CD8-positive, alpha-beta memory T cell (primary cell): ENCODE results near the gene TIMM50. TPM values are rescaled to one million over a fixed set of nuclear protein-coding genes. Genes with fewer than 3 reads are reported as not detected.

Experiments
- CTCF ChIA-PET: fragments of 350-600 bp; sonication (Branson Sonifier 250); formaldehyde crosslinking; loops from one replicate; lab custom pipeline; 2021; ENCODE audit warnings: antibody characterized with exemption; lab: Charles Lee
- POLR2A ChIA-PET: fragments of 350-600 bp; sonication (Branson Sonifier 250); formaldehyde crosslinking; loops from one replicate; lab custom pipeline; 2021; ENCODE audit warnings: antibody characterized with exemption; lab: Charles Lee
- DNase-seq, 5 donors: peaks; one replicate each; pipeline versions ENCODE4 v3.0.0 to v3.0.0-alpha.2; 2020 to 2022; ENCODE audit warnings: mixed read lengths in 1 of 5
- H3K27ac ChIP-seq: one replicate; pipeline ENCODE4 v1.7.0; 2013; ENCODE audit warnings: low read depth, mild to moderate bottlenecking, low read length, moderate library complexity
- H3K27me3 ChIP-seq: 2 replicates; pipeline ENCODE4 v1.7.0; 2013; ENCODE audit warnings: low read length, mild to moderate bottlenecking; ENCODE audit not compliant: insufficient read depth, poor library complexity, severe bottlenecking
- H3K36me3 ChIP-seq: 2 replicates; pipeline ENCODE4 v1.7.0; 2013; ENCODE audit warnings: mild to moderate bottlenecking, low read length, moderate library complexity; ENCODE audit not compliant: insufficient read depth
- H3K4me1 ChIP-seq: 2 replicates; pipeline ENCODE4 v1.7.0; 2013; ENCODE audit warnings: mild to moderate bottlenecking, low read length, moderate library complexity; ENCODE audit not compliant: insufficient read depth
- H3K4me3 ChIP-seq: 2 replicates; pipeline ENCODE4 v1.7.0; 2013; ENCODE audit warnings: mild to moderate bottlenecking, low read length
- H3K9me3 ChIP-seq: 2 replicates; pipeline ENCODE4 v1.7.0; 2013; ENCODE audit warnings: mild to moderate bottlenecking, low read length
- H3K27ac Mint-ChIP-seq, 8 donors: one replicate each; pipeline ENCODE4 v1.8.0; 2020 to 2021; ENCODE audit warnings: mixed read lengths in 8 of 8, mild to moderate bottlenecking in 6 of 8, inconsistent platforms in 3 of 8, moderate library complexity in 3 of 8
- H3K27me3 Mint-ChIP-seq, 2 donors: one replicate each; pipeline ENCODE4 v1.8.0; 2020 to 2021; ENCODE audit warnings: mixed read lengths in 2 of 2, mild to moderate bottlenecking in 1 of 2, moderate library complexity in 1 of 2
- H3K36me3 Mint-ChIP-seq, 3 donors: one replicate each; pipeline ENCODE4 v1.8.0; 2020 to 2021; ENCODE audit warnings: mixed read lengths in 3 of 3, inconsistent platforms in 1 of 3, mild to moderate bottlenecking in 1 of 3
- H3K4me1 Mint-ChIP-seq, 3 donors: one replicate each; pipeline ENCODE4 v1.8.0; 2020 to 2021; ENCODE audit warnings: mixed read lengths in 3 of 3, inconsistent platforms in 1 of 3, mild to moderate bottlenecking in 1 of 3
- H3K4me3 Mint-ChIP-seq, 7 donors: one replicate each; pipeline ENCODE4 v1.8.0; 2020 to 2021; ENCODE audit warnings: mixed read lengths in 7 of 7, mild to moderate bottlenecking in 6 of 7, moderate library complexity in 4 of 7, inconsistent platforms in 2 of 7
- H3K9me3 Mint-ChIP-seq, 5 donors: one replicate each; pipeline ENCODE4 v1.8.0; 2020 to 2022; ENCODE audit warnings: mixed read lengths in 5 of 5, mild to moderate bottlenecking in 3 of 5, moderate library complexity in 2 of 5, inconsistent platforms in 1 of 5
- polyA plus RNA-seq: library from polyadenylated mRNA; unstranded; fragments of 300-500 nt; fragmentation: Illumina TruSeq; gene quantifications from one replicate; pipeline ENCODE4 v1.2.3, GENCODE V29; 2021
- total RNA-seq, 2 experiments: library from RNA; stranded (reverse); gene quantifications; one replicate each; pipeline ENCODE4 v1.2.3, GENCODE V29; 2021

TIMM50 gene
- total and polyA plus RNA-seq, 3 experiments from 2014 or later, result 47.3 to 137 (median 131) TPM

GRCh38 chr19:39524495-39524894 lies 43.9 kb downstream of the TIMM50 start:
- Mint-ChIP-seq H3K36me3 (peaks cover 0 to 5% (median 0%) of the 10 kb centered on the region in 3 donors), H3K9me3 (no peaks in the 10 kb centered on the region), H3K4me3 (no peak overlapping the region), H3K4me1 (peaks cover 6% of the 10 kb centered on the region in 3 donors), H3K27me3 (no peaks in the 10 kb centered on the region), H3K27ac (no peak overlapping the region)
- ChIA-PET CTCF (interaction anchor here (1.1 to 1.3 kb wide), 2 partner anchors 10 to 402 kb away, joined by 3 read pairs; no protein-coding TSS in a partner anchor), POLR2A (interaction anchor here (0.6 kb wide), 1 partner anchor 79 kb away, joined by 5 read pairs; the partner anchor contains the start of gene SUPT5H)
- Histone ChIP-seq H3K4me1 (no peaks in the 10 kb centered on the region), H3K27me3 (no peaks in the 10 kb centered on the region), H3K36me3 (no peaks in the 10 kb centered on the region), H3K4me3 (no peak overlapping the region), H3K27ac (no peak overlapping the region), H3K9me3 (no peaks in the 10 kb centered on the region)
- DNase-seq, result no peak

DNA sequence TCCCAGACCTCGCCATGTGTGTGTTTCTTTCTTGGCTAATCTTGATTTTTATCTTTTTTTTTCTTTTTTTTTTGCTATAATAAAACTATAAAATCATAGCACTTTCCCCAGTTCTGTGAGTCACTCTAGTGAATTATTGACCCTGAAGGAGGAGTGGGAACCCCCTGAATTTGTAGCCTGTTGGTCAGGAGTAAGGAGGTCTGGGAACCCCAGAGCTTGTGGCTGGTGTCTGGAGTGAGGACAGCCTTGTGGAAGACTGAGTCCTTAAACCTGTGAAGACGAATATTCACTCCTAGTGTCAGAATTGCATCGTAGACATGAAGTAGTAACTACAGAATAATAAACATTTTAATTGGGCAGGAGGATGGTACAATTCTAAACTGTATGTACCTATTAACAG lies 44.6 kb downstream of the TIMM50 start:
- Mint-ChIP-seq H3K4me3 (no peak overlapping the region), H3K27me3 (no peaks in the 10 kb centered on the region), H3K4me1 (peaks cover 6 to 8% (median 6%) of the 10 kb centered on the region in 3 donors), H3K36me3 (peaks cover 0 to 5% (median 0%) of the 10 kb centered on the region in 3 donors), H3K9me3 (no peaks in the 10 kb centered on the region), H3K27ac (peak overlapping the region in 1 of 8 donors; percentile 33)
- Histone ChIP-seq H3K36me3 (no peaks in the 10 kb centered on the region), H3K27ac (no peak overlapping the region), H3K9me3 (no peaks in the 10 kb centered on the region), H3K4me3 (no peak overlapping the region), H3K27me3 (no peaks in the 10 kb centered on the region), H3K4me1 (no peaks in the 10 kb centered on the region)
- POLR2A ChIA-PET, result no interaction called here
- CTCF ChIA-PET, result interaction anchor here (1.1 to 1.3 kb wide), 2 partner anchors 9 to 403 kb away, joined by 3 read pairs; no protein-coding TSS in a partner anchor
- no peak for DNase-seq

GRCh38 chr19:39531834-39532232 lies 51.2 kb downstream of the TIMM50 start:
- Histone ChIP-seq H3K36me3 (no peaks in the 10 kb centered on the region), H3K27ac (peak overlapping the region; percentile 73), H3K4me3 (peak overlapping the region; percentile 95), H3K9me3 (no peaks in the 10 kb centered on the region), H3K27me3 (no peaks in the 10 kb centered on the region), H3K4me1 (peaks cover 14% of the 10 kb centered on the region)
- Mint-ChIP-seq H3K4me1 (peaks cover 22 to 39% (median 36%) of the 10 kb centered on the region in 3 donors), H3K4me3 (peak overlapping the region; percentile 89 to 100 (median 93)), H3K27ac (peak overlapping the region; percentile 78 to 95 (median 87)), H3K36me3 (peaks cover 0 to 11% (median 0%) of the 10 kb centered on the region in 3 donors), H3K27me3 (peaks cover 0 to 2% of the 10 kb centered on the region in 2 donors), H3K9me3 (no peaks in the 10 kb centered on the region)
- no peak for DNase-seq
- CTCF ChIA-PET, result interaction anchor here (0.8 to 3.2 kb wide), 8 partner anchors 19 to 422 kb away, joined by 3 to 22 read pairs (median 9); partner anchors contain the start of genes DLL3 and RPS16
- POLR2A ChIA-PET, result interaction anchor here (0.7 to 1.6 kb wide), 4 partner anchors 86 to 141 kb away, joined by 3 to 9 read pairs (median 3); partner anchors contain the start of genes MED29, PAF1, RPS16 and SUPT5H

DNA sequence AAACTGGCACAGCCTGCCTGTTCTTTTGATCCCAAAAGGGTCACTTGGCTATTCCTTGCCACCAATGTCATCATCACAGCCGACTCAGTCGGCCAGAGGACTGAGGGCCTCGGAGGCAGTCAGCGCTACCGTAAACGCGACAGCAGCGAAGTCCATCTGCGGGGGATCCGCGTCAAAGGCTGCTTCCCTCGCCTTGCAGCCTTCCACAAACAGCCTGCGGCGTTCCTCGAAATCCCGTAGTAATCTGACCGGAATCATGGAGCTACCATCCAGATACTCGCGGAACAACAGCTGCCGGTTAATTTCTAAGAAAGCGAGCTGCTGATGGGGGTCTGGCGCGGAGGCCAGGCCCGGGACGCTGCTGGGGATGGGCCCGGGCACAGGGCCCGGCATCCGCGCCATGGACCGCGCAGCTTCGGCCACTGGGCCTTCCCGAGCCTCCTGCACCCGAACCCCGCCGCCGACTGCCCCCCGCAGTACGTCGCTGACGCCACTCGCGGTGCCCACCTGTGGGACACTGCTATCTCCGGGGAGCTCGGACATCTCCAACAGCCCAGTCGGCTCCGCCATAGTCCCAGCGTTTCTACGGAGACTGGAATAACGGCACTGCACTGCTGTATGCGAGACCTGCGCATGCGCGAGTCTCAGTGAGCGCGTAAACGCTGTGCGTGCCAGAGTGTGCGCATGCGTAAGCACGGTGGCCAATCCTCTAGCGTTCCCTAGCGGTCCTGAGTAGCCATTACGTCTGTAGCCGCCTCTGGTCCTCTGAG lies 51.8 kb downstream of the TIMM50 start, which contains the start of gene EID2B:
EID2B (minus strand) TSS at position 620 of the 770 bp plus-strand sequence; CDS start at position 570, 50 bp downstream.
- Mint-ChIP-seq H3K4me3 (peak within 1 kb of the TSS; percentile 89 to 100 (median 93)), H3K27me3 (peaks cover 0 to 2% of the 10 kb centered on the region in 2 donors), H3K36me3 (peaks cover 0 to 11% (median 0%) of the 10 kb centered on the region in 3 donors), H3K9me3 (no peaks in the 10 kb centered on the region), H3K27ac (peak within 1 kb of the TSS; percentile 79 to 96 (median 92)), H3K4me1 (peaks cover 25 to 44% (median 39%) of the 10 kb centered on the region in 3 donors)
- DNase-seq, result peak; percentile 91 to 97 (median 93)
- Histone ChIP-seq H3K27ac (peak within 1 kb of the TSS; percentile 73), H3K4me1 (peaks cover 14% of the 10 kb centered on the region), H3K36me3 (no peaks in the 10 kb centered on the region), H3K4me3 (peak within 1 kb of the TSS; percentile 95), H3K27me3 (no peaks in the 10 kb centered on the region), H3K9me3 (no peaks in the 10 kb centered on the region)
- CTCF ChIA-PET, result interaction anchor here (0.7 to 3.2 kb wide), 18 partner anchors 9 to 423 kb away, joined by 3 to 22 read pairs (median 6); partner anchors contain the start of genes DLL3, MED29, PAF1 and PLEKHG2
- POLR2A ChIA-PET, result interaction anchor here (0.6 to 1.6 kb wide), 6 partner anchors 52 to 142 kb away, joined by 3 to 9 read pairs (median 3); partner anchors contain the start of genes MED29, PAF1, RPS16 and SUPT5H

DNA sequence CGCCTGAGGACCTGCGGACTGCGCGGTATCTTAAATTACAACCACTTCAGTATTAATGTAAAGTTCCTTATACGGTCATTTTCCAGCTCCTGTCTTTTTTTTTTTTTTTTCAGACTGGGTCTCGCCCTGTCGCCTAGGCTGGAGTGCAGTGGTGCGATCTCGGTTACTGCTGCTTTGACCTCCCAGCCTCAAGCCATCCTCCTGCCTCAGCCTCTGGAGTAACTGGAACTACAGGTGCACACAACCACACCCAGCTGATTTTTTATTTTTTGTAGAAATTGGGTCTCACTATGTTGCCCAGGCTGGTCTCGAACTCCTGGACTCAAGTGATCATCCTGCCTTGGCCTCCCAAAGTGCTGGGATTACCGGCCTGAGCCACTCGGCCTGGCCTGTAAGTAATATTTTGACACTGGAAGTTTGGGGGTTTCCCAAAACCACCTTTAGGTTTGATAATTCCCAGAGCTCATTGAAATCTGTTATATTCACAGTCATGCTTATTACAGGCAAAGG lies 52.4 kb downstream of the TIMM50 start:
- Histone ChIP-seq H3K27me3 (no peaks in the 10 kb centered on the region), H3K36me3 (no peaks in the 10 kb centered on the region), H3K27ac (no peak overlapping the region), H3K9me3 (no peaks in the 10 kb centered on the region), H3K4me1 (peaks cover 18% of the 10 kb centered on the region), H3K4me3 (peak overlapping the region; percentile 95)
- peaks cover 28 to 50% (median 45%) of the 10 kb centered on the region in 3 donors for H3K4me1 Mint-ChIP-seq
- H3K4me3 Mint-ChIP-seq, result peak overlapping the region; percentile 89 to 100 (median 93)
- peak in 1 of 5 donors; percentile 20 for DNase-seq
- peaks cover 0 to 14% (median 0%) of the 10 kb centered on the region in 3 donors for H3K36me3 Mint-ChIP-seq
- H3K27me3 Mint-ChIP-seq, result peaks cover 0 to 2% of the 10 kb centered on the region in 2 donors
- ChIA-PET POLR2A (interaction anchor here (0.6 to 1.6 kb wide), 4 partner anchors 53 to 97 kb away, joined by 3 to 9 read pairs (median 4); partner anchors contain the start of genes RPS16, SUPT5H and TIMM50), CTCF (interaction anchor here (0.7 to 3.2 kb wide), 20 partner anchors 8 to 439 kb away, joined by 3 to 22 read pairs (median 6); partner anchors contain the start of genes DLL3, MED29, PAF1 and PLEKHG2)
- H3K9me3 Mint-ChIP-seq, result no peaks in the 10 kb centered on the region
- peak overlapping the region in 7 of 8 donors; percentile 63 to 96 (median 92) for H3K27ac Mint-ChIP-seq

DNA sequence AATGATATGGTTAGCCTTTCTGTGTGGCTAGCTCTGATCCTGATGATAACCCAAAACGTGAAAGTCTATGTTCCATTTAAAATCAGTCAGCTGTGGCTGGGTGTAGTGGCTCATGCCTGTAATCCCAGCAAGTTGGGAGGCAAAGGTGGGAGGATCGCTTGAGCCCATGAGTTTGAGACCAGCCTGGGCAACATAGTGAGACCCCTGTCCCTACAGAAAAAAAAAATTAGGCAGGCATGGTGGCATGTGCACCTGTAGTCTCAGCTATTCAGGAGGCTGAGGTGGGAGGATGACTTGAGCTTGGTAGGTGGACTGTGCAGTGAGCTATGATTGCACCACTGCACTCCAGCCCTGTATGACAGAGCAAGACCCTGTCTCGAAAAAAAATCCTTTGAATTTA lies 53.2 kb downstream of the TIMM50 start:
- H3K9me3 ChIP-seq, result no peaks in the 10 kb centered on the region
- ChIA-PET CTCF (interaction anchor here (0.9 to 3.2 kb wide), 16 partner anchors 9 to 440 kb away, joined by 3 to 22 read pairs (median 6); partner anchors contain the start of genes DLL3, MED29, PAF1 and PLEKHG2), POLR2A (no interaction called here)
- H3K27ac ChIP-seq, result no peak overlapping the region
- H3K4me1 ChIP-seq, result peaks cover 25% of the 10 kb centered on the region
- H3K4me1 Mint-ChIP-seq, result peaks cover 28 to 52% (median 46%) of the 10 kb centered on the region in 3 donors
- DNase-seq, result no peak
- no peaks in the 10 kb centered on the region for H3K9me3 Mint-ChIP-seq
- H3K36me3 ChIP-seq, result no peaks in the 10 kb centered on the region
- H3K27me3 Mint-ChIP-seq, result peaks cover 0 to 2% of the 10 kb centered on the region in 2 donors
- H3K27me3 ChIP-seq, result no peaks in the 10 kb centered on the region
- H3K4me3 Mint-ChIP-seq, result peak overlapping the region in 1 of 7 donors; percentile 64
- H3K36me3 Mint-ChIP-seq, result peaks cover 0 to 12% (median 0%) of the 10 kb centered on the region in 3 donors
- H3K27ac Mint-ChIP-seq, result no peak overlapping the region
- H3K4me3 ChIP-seq, result no peak overlapping the region

DNA sequence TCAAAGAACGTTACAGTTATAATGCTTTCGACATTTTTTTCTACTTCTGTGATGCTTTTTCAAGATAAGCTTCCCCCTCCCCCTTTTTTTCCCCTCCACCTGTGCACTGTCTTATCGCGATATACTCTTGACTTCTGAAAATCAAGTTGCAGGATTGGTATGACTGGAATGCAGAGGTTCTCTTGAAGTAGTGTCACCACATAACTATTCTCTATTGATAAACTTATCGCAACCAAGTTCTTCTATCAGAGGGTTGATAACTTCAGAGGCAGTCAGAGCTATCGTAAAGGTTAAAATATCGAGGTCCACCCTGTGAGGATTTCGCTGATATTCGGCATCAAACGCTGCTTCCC lies 58.5 kb downstream of the TIMM50 start:
- peak overlapping the region; percentile 88 to 97 (median 96) for H3K27ac Mint-ChIP-seq
- no peak for DNase-seq
- H3K27me3 Mint-ChIP-seq, result peaks cover 0 to 6% of the 10 kb centered on the region in 2 donors
- H3K9me3 Mint-ChIP-seq, result no peaks in the 10 kb centered on the region
- peaks cover 30 to 45% (median 44%) of the 10 kb centered on the region in 3 donors for H3K4me1 Mint-ChIP-seq
- ChIA-PET CTCF (interaction anchor here (0.9 to 1.1 kb wide), 2 partner anchors 12 to 104 kb away, joined by 3 to 4 read pairs; partner anchors contain the start of gene RPS16), POLR2A (no interaction called here)
- Histone ChIP-seq H3K4me3 (peak overlapping the region; percentile 77), H3K36me3 (no peaks in the 10 kb centered on the region), H3K9me3 (no peaks in the 10 kb centered on the region), H3K27ac (peak overlapping the region; percentile 43), H3K4me1 (peaks cover 28% of the 10 kb centered on the region), H3K27me3 (no peaks in the 10 kb centered on the region)
- H3K4me3 Mint-ChIP-seq, result peak overlapping the region; percentile 86 to 97 (median 92)
- peaks cover 0 to 12% (median 0%) of the 10 kb centered on the region in 3 donors for H3K36me3 Mint-ChIP-seq
